ENCODE results near the gene KIF1B.

KIF1B gene

GRCh38 chr1:10353282-10353681 is 142.9 kb downstream of the KIF1B start:
- no peak overlapping the region for H3K4me3 ChIP-seq (ENCODE audit: low read depth in 1 of 2, low read length in 2 of 2)
- H2AFZ ChIP-seq (ENCODE audit: low read depth, low read length) = no peak overlapping the region
- H3K27ac ChIP-seq (ENCODE audit: low read length) = no peak overlapping the region
- no peaks in the 10 kb centered on the region for H3K27me3 ChIP-seq (ENCODE audit: insufficient read depth, low read length, poor library complexity)
- DNase-seq = no peak
- no peak for ATAC-seq (ENCODE audit: insufficient read depth, low read depth)
- H4K20me1 ChIP-seq (ENCODE audit: insufficient read depth, low read length) = no peaks in the 10 kb centered on the region
- no peak for TF ChIP-seq EZH2 (IDR thresholded peaks at IDR 0.05; ENCODE audit: borderline replicate concordance, low read depth, low read length, severe bottlenecking)
- TF ChIP-seq, protein P1, sequence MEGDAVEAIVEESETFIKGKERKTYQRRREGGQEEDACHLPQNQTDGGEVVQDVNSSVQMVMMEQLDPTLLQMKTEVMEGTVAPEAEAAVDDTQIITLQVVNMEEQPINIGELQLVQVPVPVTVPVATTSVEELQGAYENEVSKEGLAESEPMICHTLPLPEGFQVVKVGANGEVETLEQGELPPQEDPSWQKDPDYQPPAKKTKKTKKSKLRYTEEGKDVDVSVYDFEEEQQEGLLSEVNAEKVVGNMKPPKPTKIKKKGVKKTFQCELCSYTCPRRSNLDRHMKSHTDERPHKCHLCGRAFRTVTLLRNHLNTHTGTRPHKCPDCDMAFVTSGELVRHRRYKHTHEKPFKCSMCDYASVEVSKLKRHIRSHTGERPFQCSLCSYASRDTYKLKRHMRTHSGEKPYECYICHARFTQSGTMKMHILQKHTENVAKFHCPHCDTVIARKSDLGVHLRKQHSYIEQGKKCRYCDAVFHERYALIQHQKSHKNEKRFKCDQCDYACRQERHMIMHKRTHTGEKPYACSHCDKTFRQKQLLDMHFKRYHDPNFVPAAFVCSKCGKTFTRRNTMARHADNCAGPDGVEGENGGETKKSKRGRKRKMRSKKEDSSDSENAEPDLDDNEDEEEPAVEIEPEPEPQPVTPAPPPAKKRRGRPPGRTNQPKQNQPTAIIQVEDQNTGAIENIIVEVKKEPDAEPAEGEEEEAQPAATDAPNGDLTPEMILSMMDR (IDR thresholded peaks at IDR 0.05; ENCODE audit: borderline replicate concordance, extremely low read depth, low read length, poor library complexity, severe bottlenecking) = no peak
- H3K9me3 ChIP-seq (ENCODE audit: insufficient read depth, low read length, severe bottlenecking) = no peaks in the 10 kb centered on the region
- peaks cover 4% of the 10 kb centered on the region; the same call in 1 of the 2 replicates for H3K36me3 ChIP-seq (ENCODE audit: insufficient read depth, low read length)
- no peaks in the 10 kb centered on the region for H3K4me1 ChIP-seq (ENCODE audit: insufficient read depth, low read length)
- H3K79me2 ChIP-seq (ENCODE audit: insufficient read depth, low read length) = no peaks in the 10 kb centered on the region
- no peak overlapping the region for H3K4me2 ChIP-seq (ENCODE audit: insufficient read depth, low read length)
- no peak overlapping the region for H3K9ac ChIP-seq (ENCODE audit: low read depth, low read length)

DNA sequence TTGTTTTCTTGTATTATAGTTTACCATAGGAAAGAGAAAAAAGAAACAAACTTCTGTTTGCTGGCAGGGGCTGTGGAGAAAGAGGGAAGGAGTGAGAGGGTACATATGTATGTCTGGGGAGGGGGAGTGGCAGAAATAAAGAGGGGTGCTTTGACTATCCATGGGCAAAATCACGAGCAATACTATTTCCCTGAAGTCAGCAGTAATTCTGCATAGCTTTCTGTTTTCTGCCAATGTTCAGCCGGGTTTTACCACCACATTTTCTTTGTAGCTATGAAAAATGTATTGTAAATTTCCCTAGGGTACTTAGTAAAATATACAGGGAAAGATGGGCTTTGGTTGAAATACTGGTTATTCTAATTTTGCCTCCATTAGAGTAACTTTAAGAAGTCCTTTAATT is 143.3 kb downstream of the KIF1B start:
- Histone ChIP-seq H3K4me3 (ENCODE audit: low read depth in 1 of 2, low read length in 2 of 2) (no peak overlapping the region), H3K79me2 (ENCODE audit: insufficient read depth, low read length) (no peaks in the 10 kb centered on the region), H2AFZ (ENCODE audit: low read depth, low read length) (no peak overlapping the region), H3K4me1 (ENCODE audit: insufficient read depth, low read length) (no peaks in the 10 kb centered on the region), H3K9me3 (ENCODE audit: insufficient read depth, low read length, severe bottlenecking) (no peaks in the 10 kb centered on the region), H3K9ac (ENCODE audit: low read depth, low read length) (no peak overlapping the region), H3K27ac (ENCODE audit: low read length) (no peak overlapping the region), H4K20me1 (ENCODE audit: insufficient read depth, low read length) (no peaks in the 10 kb centered on the region), H3K4me2 (ENCODE audit: insufficient read depth, low read length) (no peak overlapping the region), H3K36me3 (ENCODE audit: insufficient read depth, low read length) (peaks cover 4% of the 10 kb centered on the region; the same call in 1 of the 2 replicates), H3K27me3 (ENCODE audit: insufficient read depth, low read length, poor library complexity) (no peaks in the 10 kb centered on the region)
- DNase-seq (no peak), ATAC-seq (ENCODE audit: insufficient read depth, low read depth) (no peak)
- no peak for TF ChIP-seq EZH2 (IDR thresholded peaks at IDR 0.05; ENCODE audit: borderline replicate concordance, low read depth, low read length, severe bottlenecking)
- TF ChIP-seq, protein P1 (IDR thresholded peaks at IDR 0.05; ENCODE audit: borderline replicate concordance, extremely low read depth, low read length, poor library complexity, severe bottlenecking) = no peak

DNA sequence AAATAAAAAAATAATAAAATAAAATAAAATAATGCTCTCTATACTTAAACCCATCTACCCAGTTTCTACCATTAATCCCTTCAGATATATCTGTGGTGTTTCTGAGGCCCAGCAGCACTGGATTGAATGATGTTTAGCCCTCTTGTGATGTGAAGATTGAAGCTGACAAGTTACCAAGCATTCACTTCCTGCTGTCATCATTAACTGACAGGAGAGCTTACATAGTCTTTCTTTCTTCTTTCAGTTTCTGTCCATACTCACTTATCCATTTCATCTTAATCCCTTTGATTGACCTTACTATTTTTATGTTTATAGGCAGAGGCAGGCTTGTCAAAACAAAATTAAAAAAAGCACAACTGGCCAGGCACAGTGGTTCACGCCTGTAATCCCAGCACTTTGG is 149.7 kb downstream of the KIF1B start:
- Histone ChIP-seq H3K9me3 (ENCODE audit: insufficient read depth, low read length, severe bottlenecking) (no peaks in the 10 kb centered on the region), H3K27me3 (ENCODE audit: insufficient read depth, low read length, poor library complexity) (no peaks in the 10 kb centered on the region), H4K20me1 (ENCODE audit: insufficient read depth, low read length) (no peaks in the 10 kb centered on the region), H3K4me2 (ENCODE audit: insufficient read depth, low read length) (no peak overlapping the region), H2AFZ (ENCODE audit: low read depth, low read length) (no peak overlapping the region), H3K79me2 (ENCODE audit: insufficient read depth, low read length) (no peaks in the 10 kb centered on the region), H3K9ac (ENCODE audit: low read depth, low read length) (no peak overlapping the region), H3K27ac (ENCODE audit: low read length) (no peak overlapping the region), H3K4me3 (ENCODE audit: low read depth in 1 of 2, low read length in 2 of 2) (no peak overlapping the region), H3K4me1 (ENCODE audit: insufficient read depth, low read length) (no peaks in the 10 kb centered on the region), H3K36me3 (ENCODE audit: insufficient read depth, low read length) (peaks cover 7% of the 10 kb centered on the region; the same call in 1 of the 2 replicates)
- no peak for ATAC-seq (ENCODE audit: insufficient read depth, low read depth)
- DNase-seq = no peak
- no peak for TF ChIP-seq EZH2 (IDR thresholded peaks at IDR 0.05; ENCODE audit: borderline replicate concordance, low read depth, low read length, severe bottlenecking)
- TF ChIP-seq, protein P1 (IDR thresholded peaks at IDR 0.05; ENCODE audit: borderline replicate concordance, extremely low read depth, low read length, poor library complexity, severe bottlenecking) = no peak

GRCh38 chr1:10361515-10361914 is 151.1 kb downstream of the KIF1B start:
- Histone ChIP-seq H3K4me3 (ENCODE audit: low read depth in 1 of 2, low read length in 2 of 2) (no peak overlapping the region), H3K9ac (ENCODE audit: low read depth, low read length) (no peak overlapping the region), H4K20me1 (ENCODE audit: insufficient read depth, low read length) (no peaks in the 10 kb centered on the region), H3K4me1 (ENCODE audit: insufficient read depth, low read length) (no peaks in the 10 kb centered on the region), H2AFZ (ENCODE audit: low read depth, low read length) (no peak overlapping the region), H3K4me2 (ENCODE audit: insufficient read depth, low read length) (no peak overlapping the region), H3K79me2 (ENCODE audit: insufficient read depth, low read length) (no peaks in the 10 kb centered on the region), H3K36me3 (ENCODE audit: insufficient read depth, low read length) (peaks cover 10% of the 10 kb centered on the region; the same call in 1 of the 2 replicates), H3K27me3 (ENCODE audit: insufficient read depth, low read length, poor library complexity) (no peaks in the 10 kb centered on the region), H3K9me3 (ENCODE audit: insufficient read depth, low read length, severe bottlenecking) (no peaks in the 10 kb centered on the region), H3K27ac (ENCODE audit: low read length) (no peak overlapping the region)
- TF ChIP-seq, protein P1 (IDR thresholded peaks at IDR 0.05; ENCODE audit: borderline replicate concordance, extremely low read depth, low read length, poor library complexity, severe bottlenecking) = no peak
- no peak for TF ChIP-seq EZH2 (IDR thresholded peaks at IDR 0.05; ENCODE audit: borderline replicate concordance, low read depth, low read length, severe bottlenecking)
- ATAC-seq (ENCODE audit: insufficient read depth, low read depth) (no peak), DNase-seq (no peak)
